Right renal cortex interstitium (tissue), 3 donors: Measurements from ENCODE around the gene FBXL7. TPM values are rescaled to one million over a fixed set of nuclear protein-coding genes. Genes with fewer than 3 reads are reported as not detected.

Source experiments
- DNase-seq, 3 donors: peaks; one replicate each; pipeline ENCODE4 v3.0.0-alpha.2; 2013; ENCODE audit warnings: low read depth in 3 of 3, low spot score in 2 of 3
- polyA plus RNA-seq, 3 donors: library from polyadenylated mRNA; unstranded; fragments of 120-200 nt; gene quantifications; one replicate each; pipeline ENCODE4 v1.2.1, GENCODE V29; 2013; ENCODE audit not compliant: insufficient read length in 3 of 3

The FBXL7 gene
- polyA plus RNA-seq, 3 donors: 23.9 to 28.7 (median 24.8) TPM

- DNase-seq: no peak
Observed at GRCh38 chr5:15968993-15969392, 469.0 kb downstream of the FBXL7 start.

- DNase-seq: no peak
Observed at GRCh38 chr5:15977851-15978250, 477.9 kb downstream of the FBXL7 start.

GRCh38 chr5:15980835-15981234 is 480.9 kb downstream of the FBXL7 start:
- DNase-seq: no peak

- DNase-seq: no peak
Observed at GRCh38 chr5:15983392-15983791, 483.4 kb downstream of the FBXL7 start.
